T47D (cell line): ENCODE results near the gene FAM200C.

Experiments
- DNase-seq, 2 experiments: peaks; one replicate each; pipeline versions ENCODE4 v3.0.0 to v3.0.0-alpha.2; 2011 to 2012; ENCODE audit warnings: low read depth in 1 of 2, low spot score in 1 of 2
- JUND ChIP-seq: IDR thresholded peaks from 2 replicates; pipeline ENCODE4 v1.6.1; 2012; ENCODE audit warnings: low read depth
- in situ Hi-C: cut with HindIII; loops from 2 replicates; pipeline ENCODE4 v1.10.0; 2016; ENCODE audit warnings: low sequenced_read_pairs, low pct_unique_long_range_greater_than_20kb

FAM200C gene

DNA sequence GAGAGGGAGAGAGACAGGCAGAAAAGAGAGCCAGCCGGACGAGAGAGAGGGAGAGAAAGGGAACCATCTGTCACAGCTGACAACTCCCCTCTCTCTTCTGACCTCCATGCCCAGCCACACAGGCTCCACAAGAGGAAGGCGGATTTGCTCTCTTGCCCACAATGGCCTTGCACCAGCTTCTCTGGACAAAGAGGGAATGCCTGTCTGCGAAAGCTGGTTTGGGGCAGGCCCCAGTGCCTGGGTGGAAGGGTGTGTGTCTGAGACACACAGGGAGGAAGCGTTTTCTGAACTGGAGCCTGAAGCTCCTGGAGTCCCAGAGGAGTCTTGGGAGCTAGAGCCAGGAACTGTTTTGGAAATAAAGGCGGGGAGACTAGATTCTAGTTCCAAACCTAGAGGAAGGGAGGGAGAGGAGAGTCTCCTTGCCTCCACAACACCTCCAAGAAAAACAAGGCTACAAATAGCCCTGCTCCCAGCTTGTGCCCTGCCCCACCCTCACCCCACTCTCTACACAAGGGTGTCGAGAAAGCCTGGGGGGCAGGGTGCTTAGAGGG, 41.9 kb downstream of the FAM200C start:
- no peak for DNase-seq
- in situ Hi-C loops = no loop called here
- no peak for TF ChIP-seq JUND

GRCh38 chr5:160357394-160357793, 42.5 kb downstream of the FAM200C start:
- in situ Hi-C loops = no loop called here
- DNase-seq = no peak
- no peak for TF ChIP-seq JUND

- no peak for TF ChIP-seq JUND
- in situ Hi-C loops = no loop called here
- DNase-seq = no peak
Measured at GRCh38 chr5:160356550-160357347, 43.1 kb downstream of the FAM200C start.

DNA sequence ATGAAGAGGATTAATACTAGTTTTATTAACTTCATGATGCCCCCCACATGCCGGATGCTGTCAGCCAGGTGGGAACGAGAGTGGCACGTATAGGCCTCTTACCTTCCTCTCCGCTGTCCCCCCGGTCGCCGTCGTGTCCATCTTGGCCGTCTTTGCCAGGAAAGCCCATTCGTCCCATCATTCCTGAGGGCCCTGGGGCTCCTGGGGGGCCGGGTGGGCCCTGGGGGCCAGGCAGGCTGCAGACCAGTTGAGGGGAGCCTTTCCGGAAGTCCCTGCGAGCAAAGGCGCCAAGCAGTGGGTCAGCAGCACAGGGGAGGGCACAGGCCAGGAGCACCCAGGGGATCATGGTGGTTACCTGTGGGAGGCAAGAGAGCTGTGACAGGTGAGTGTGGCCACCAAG, 45.2 kb downstream of the FAM200C start:
- no peak for DNase-seq
- TF ChIP-seq JUND = no peak
- in situ Hi-C loops = no loop called here

DNA sequence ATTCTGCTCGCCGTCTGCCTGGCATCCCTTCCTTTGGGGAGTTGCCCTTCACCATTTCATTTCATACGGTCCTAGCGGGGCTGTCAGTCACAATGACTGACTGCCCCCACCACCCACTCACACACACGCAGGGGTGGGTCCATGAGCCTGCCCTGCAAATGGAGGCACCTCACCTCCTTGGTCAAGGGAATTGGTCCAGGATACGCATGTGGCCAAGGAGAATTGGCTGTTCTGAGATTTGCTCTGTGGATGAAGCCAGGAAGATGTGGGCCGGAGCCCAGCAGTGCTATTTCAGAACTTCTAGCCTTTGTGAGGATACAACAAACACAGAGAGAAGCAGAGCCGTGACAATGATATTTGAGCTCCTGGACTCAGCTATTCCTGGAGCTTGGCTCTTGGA, 46.5 kb downstream of the FAM200C start:
- in situ Hi-C loops = no loop called here
- DNase-seq = no peak
- no peak for TF ChIP-seq JUND

DNA sequence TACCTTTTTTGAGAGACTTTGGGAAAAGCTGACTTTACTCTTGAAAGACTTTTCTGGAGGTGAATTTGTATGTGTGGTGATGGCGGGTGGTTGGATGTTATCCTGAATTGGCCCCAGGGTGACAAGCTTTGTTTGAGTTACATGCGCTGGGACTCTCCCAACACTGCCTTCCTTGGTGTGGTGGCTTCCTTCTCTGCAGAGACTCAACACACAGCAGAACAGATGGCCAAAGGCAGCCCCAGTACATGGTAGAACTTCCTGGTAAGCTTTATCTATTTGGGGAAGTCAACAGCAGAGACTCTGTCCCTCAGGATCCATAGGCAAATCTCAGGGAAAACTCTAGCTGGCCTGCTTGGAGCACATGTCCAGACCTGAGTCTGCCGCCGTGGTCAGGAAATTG, 47.5 kb downstream of the FAM200C start:
- no peak for DNase-seq
- no peak for TF ChIP-seq JUND
- in situ Hi-C loops = no loop called here

GRCh38 chr5:160349935-160350303, 49.9 kb downstream of the FAM200C start:
- in situ Hi-C loops = no loop called here
- no peak for DNase-seq
- no peak for TF ChIP-seq JUND

- no peak for DNase-seq
- in situ Hi-C loops = no loop called here
- TF ChIP-seq JUND = no peak
Measured at GRCh38 chr5:160349249-160349934, 50.5 kb downstream of the FAM200C start.

GRCh38 chr5:160348080-160348479, 51.8 kb downstream of the FAM200C start:
- in situ Hi-C loops = no loop called here

GRCh38 chr5:160347448-160347847, 52.4 kb downstream of the FAM200C start:
- DNase-seq = no peak
- in situ Hi-C loops = no loop called here
- TF ChIP-seq JUND = no peak

More at GRCh38 chr5:160348080-160348479, 51.8 kb downstream of the FAM200C start:
- TF ChIP-seq JUND = no peak
- DNase-seq = no peak
